Measurements from ENCODE around the gene SCNM1.

DNA sequence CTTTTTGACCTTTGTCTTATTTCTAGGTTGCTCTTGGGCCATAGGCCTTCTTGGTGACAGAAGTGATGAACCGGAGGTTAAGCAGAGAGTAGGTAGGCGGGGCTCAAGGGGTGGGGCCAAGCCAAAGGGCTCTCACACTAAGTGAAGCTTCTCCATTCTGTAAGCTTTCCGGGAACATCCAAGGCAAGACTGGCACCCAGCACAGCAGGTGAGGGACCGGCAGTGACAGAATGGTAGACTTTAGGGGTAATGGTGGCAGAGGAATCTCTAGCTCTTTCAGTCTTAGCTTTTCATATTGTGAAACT, 9.5 kb upstream of the SCNM1 start, which contains the start of gene TNFAIP8L2:
- TF ChIP-seq POLR2AphosphoS5 (IDR thresholded peaks at IDR 0.05; ENCODE audit: borderline replicate concordance, low read depth, low read length): no peak
- no peak for TF ChIP-seq EZH2 (IDR thresholded peaks at IDR 0.05)
- TF ChIP-seq FOXP2 (optimal IDR thresholded peaks at IDR 0.05; ENCODE audit: control extremely low read depth, extremely low read length, insufficient read depth): no peak

Measured in SK-N-MC (cell line).